ENCODE results near the gene PGLYRP2.

PGLYRP2 gene

DNA sequence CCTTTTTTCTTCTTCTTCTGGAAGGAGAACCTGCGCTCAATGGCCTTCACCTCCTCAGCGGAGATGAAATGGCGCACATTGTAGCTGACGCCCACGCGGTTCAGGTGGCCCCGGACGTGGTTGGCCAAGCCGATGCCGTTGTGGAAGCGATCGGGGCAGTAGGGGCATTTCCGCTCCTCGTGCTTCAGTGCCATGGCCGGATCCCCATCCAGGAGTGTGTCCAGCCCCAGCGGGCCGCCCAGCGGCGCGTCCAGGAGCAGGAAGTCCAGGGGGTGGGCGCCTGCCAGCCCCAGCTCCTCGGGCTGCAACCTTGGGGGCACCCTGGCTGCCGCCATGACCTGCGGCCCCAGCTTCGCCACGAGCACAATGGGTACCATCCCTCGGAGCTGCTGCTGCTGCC lies 40.7 kb downstream of the PGLYRP2 start:
- DNase-seq, result no peak

DNA sequence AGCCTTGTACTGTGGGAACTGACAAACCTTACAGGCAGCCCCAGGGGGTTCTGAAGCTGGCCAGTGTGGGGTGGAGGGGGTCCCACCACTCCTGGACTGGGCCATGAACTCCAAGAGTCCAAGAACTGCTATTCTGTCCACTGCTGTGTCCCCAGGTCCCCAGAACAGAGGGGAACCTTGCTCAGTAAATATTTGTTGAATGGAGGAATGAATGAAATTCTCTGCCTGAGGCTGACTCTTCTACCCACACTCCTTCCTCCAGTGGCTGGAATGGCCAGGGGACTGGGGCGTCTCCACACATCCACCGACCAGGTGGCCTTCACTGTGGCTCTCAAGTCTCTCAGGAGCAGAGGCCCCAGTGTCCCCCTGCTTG lies 41.2 kb downstream of the PGLYRP2 start:
- DNase-seq, result no peak

DNA sequence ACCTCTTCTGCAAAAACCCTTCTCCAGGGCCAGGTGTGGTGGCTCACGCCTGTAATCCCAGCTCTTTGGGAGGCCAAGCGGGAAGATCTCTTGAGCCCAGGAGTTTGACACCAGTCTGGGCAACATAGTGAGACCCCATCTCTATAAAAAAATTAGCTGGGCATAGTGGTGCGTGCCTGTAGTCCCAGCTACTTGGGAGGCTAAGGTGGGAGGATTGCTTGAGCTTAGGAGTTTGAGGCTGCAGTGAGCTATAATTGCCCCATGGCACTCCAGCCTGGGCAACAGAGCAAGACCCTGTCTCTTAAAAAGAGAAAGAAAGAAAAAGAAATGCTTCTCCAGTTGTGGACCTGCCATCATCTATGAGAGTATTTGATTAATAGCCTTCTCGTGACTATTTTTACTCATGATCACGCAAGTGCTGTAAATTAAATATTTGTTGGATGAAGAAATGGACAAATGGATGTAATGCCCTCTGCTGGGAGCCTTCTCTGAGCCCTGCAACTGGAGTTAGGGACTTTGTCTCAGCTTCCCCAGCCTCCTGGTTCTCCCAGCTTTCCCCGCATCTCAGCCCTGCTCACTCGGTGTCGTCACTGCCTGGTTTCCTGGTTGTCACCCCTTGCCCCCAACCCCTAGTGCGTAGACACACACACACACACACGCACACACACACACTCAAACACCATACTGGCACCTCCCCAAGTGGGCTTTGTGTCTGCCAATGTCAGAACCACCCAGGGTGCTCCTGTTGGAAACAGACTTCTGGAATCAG lies 41.8 kb downstream of the PGLYRP2 start:
- no peak for DNase-seq

DNA sequence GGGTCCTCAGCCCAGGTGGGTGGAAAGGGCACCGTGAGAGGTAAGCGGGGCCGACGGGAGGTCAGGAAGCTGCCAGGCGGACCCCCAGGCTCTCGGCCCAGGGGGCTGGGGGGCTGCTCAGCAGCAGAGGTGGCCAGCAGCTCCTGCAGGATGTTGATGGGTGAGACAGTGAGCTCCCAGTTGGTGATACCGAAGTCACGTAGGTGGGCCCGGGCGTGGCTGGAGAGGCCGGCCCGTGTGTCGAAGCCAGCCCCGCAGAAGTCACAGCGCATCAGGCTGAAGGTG lies 42.5 kb downstream of the PGLYRP2 start:
- no peak for DNase-seq

DNA sequence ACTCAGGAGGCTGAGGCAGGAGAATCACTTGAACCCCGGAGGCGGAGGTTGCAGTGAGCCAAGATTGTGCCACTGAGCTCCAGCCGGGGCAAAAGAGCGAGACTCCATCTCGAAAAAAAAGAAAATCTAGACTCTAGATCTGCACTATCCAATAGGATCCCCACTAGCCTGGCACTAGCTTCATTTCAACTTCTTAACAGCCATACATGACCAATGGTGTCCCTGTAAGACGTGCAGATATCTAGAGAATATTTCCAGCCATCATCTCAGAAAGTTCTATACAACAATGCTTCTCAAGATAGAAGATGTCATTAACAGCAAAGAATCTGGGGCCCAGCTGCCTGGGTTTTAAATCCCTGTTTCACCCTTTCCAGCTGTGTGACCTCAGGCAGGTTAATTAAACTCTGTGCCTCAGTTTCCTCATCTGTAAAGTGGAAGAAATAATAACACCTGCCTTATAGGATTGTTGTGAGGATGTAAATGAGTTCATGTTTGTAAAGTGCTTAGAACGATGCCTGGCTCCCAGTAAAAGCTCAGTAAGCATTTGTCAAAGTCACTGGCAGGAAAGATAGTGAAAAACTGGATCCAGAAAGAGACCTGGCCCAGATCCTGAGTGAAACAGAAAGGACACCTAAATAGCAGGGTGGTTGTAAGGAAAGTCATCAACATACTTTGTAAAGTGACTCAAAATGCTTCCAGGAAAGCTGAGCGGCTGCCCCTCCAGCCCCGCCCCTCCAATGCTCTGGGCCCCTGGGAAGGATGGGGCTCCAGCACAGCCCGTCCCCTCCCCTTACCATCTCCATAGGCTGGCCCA lies 43.1 kb downstream of the PGLYRP2 start:
- no peak for DNase-seq

DNA sequence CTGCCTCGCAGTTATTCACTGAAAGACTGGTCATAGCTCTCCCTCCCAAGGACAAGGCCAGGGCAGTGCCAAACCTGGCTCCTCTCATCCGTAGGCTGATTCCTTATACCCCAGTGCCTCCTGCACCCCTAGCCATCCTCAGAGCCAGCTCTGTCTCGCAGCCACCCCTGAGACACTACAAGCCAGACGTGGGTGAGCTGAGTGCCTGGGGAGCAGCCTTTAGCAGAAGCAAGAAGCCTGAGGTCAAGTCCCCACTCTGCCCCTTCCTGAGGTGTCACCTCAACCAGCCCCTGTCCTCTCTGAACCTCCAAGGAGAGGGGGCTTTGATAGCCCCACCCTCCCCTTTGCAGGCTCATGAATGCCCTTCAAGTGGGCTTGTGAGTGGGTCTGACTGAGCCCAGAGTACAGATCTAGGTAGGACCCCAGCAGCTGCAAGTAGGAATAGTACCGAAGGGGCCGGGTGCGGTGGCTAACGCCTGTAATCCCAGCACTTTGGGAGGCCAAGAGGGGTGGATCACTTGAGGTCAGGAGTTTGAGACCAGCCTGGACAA lies 45.7 kb downstream of the PGLYRP2 start:
- no peak for DNase-seq

DNA sequence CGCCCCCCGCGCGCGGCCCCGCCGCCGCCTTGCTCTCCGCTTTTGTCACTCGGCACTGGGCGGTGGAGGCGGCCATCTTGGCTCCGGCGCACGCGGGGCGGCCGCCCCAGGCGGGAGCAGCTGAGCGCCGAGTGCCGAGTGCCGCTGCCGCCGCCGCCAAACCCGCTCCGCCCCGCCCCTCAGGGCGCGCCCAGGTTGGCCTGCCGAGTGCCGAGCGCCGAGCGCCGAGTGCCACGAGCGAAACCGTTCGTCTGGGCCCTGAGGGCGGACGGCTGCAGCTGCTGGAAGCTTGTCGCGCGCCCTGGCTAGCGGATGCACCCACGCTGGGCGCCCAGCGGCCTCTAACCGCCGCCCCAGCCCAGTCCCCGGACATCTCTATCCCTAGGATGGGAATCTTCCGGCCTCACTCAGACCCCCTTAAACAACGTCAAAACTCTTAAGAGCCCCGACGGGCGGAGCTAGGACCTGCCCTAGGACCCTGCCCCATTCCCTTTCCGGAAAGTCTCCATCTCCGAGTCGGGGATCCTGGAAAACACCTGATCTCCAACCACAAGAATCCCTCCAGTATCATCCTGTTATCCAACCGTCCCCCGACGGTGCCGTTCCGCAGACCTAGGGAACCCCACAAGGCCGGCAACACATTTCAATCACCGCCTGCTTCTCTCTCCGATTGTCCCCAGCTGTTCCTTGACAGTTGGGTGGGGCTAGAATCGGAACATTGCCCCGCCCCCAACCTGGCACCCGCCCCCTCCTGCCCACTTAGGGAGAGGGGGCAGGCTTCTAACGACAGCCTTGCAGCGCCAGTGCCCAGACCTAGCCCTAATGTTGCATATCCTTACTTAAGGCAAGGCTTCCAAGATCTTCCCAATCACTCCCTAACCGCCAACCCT lies 46.4 kb downstream of the PGLYRP2 start:
- peak; percentile 63 to 79 for DNase-seq

DNA sequence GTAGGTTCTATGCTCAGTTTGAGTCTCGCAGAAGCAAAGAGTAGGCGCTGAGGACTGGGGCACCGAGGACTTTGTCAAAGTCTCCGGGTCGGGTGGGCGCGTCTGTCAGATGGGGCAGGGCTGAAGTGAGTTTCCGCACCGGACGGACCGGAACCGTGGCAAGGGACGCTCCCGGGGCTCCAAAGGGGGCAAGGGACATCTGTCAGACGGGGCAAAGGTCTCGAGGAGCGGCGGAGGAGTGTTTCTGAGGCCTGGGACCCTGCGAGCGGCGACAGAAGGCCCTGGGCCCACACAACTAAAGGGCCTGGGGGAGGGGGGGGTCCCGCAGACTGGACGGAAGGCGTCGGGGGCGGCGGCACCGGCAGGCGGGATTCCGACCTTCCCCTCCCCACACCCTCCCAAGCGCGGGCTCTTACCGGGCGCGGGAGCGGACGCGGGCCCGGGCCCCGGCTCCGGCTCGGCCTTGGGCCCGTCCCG lies 47.2 kb downstream of the PGLYRP2 start:
- no peak for DNase-seq

DNA sequence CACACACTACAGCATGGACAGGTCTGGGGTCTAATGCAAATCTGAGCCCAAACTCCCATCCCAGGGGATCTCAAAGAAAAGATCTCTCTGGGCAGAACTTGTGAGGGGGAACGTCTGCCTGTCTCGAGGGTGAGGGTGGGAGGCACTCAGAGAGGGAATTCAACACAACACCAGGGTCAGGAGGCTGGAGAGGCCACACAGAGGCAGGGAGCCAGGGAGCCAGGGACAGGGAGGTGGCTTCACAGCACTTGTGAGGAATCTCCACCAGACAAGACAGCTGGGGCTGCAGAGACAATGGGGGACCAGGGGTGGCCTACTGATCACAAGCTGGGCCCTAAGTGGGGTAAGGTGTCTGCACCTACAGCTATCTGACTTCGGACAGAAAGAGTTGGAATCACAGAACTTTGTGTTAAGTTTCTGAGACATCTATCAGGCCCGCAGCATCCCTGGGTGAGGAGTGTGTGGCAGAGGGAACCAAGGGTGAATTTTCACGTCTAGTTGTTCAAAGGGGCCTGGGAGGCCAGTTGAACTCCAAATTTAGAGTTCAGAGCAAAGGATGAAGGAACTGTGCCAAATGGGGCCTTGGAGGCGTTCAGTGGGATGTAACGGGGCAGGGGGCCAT lies 47.8 kb downstream of the PGLYRP2 start:
- DNase-seq, result no peak

DNA sequence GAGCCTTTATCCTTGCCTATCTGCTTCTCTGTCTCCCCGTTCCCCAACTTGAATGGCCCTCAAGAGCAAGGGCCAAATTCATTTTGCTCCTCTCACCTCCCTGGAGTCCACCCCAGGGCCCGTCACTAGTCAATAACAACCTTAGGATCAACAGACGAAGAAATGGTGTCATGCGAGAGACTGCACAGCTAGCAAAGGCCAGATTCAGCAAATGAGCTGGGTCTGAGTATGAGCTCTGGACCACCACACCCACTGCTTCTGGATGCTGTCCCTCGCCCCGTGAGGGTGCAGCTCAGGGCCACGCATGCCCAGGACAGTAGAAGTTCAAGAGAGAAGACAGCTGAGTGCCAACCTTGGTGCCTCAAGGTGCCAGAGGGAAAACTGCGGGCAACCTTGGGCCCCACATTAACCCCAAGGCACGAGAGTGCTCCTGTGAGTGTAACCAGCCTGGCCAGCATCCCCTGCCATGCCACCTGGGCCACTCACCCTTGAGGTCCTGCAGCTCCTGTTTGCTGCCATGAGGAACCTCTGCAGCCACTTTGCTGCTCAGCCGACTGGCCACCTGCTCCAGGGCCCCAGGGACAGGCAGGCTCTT lies 48.7 kb downstream of the PGLYRP2 start:
- DNase-seq, result no peak

DNA sequence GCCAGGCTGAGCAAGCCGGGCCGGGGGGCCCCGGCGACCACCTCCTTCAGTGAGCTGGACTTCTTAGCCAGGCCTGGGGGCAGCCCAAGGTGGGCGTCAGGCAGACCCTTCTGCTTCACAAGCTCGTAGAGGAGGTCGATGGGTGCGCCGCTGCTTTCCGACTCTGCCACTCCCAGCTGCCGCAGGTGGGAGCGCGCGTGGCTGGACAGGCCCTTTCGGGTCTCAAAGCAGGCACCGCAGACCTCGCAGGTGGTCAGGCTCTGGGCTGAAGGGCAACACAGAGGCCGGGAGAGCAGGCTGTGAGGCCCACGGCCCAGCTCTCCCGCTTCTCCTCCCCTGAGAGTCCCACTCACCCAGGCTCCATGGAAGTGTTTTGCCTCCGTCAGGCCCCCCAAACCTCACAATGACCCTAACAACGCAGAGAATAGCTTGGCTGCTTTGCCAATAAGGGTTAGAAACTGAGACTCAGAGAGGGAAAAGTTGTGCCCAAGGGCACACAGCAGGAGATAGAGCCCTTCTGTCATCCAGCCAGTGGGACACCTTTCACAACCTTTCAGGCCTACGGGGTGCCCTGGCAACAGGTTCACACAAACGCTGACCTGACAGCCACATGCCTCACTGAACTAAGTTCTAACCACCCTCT lies 49.4 kb downstream of the PGLYRP2 start:
- no peak for DNase-seq

DNA sequence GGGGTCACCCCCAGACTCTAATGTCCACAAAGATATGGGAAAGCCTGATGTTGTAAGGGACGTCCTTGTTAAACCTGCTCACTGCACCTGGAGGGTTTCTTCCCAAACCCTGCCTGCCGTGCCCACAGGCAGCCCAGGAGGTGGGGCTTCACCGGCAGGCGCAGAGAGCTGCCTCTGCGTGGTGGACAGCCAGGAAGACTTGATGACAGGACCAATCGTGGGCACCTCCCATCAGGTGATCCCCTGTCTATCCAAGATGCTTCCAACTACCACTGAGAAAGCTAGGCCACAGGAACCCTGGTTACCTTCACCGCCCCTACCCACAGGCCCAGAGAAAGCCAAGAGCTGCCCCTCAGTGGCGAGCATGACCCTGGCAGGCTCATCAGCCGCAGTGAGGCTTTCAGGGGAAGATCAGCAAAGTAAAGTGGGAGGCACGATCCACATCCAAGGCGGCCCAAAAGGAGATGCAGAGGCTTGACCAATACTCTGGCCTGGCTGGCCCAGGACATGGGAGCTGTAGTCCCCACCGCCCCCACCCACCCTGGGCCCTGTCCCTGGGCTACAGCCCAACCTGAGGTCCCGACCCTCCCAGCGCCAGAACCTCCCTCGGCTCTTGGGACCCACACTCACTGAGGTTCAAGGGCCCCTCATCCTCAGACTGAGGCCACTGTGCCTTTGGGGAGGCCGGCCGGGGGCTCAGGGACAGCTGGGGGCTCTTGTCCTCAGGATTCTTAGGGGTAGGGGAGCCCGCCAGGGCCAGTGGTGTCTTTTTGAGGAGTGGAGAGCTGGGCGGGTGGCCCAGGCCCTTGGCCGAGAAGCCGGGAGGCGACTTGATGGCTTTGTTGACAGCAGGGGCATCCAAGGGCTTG lies 50.1 kb downstream of the PGLYRP2 start:
- no peak for DNase-seq

DNA sequence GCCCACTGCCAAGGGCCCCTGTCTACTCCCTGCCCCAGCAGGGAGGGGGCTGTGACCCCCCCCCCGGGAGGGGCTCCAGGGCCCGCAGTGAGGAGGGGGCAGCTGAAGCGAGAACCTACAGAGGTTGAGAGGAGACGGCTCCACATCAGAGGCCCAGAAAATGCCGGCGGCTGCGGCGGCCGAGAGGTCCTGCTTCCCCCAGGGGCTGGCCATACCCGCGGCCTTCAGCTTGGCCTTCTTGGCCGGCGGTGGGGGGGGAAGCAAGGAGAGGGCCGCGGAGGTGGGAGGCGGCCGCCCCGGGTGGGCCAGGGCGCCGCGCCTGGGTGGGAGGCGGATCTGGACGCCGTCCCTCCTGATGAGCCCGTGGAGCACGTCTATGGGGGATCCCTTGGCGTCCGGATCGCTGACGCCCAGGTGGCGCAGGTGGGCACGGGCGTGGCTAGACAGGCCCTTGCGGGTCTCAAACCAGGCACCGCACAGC lies 51.3 kb downstream of the PGLYRP2 start:
- DNase-seq, result no peak

DNA sequence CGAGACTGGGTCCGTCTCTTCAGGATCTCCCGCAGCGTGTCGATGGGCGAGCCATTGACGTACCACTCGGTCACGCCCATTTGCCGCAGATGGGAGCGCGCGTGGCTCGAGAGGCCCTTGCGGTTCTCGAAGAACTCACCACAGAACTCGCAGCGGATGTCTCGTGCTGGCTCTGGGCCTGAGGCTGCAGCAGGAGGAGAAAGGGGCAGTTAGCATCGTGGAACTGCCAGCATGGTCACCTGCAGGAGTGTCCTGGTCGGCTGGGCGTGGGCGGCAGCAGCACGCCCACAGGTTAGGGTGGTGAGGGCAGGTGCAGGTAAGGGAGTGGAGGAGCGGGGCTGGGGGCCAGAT lies 52.0 kb downstream of the PGLYRP2 start:
- DNase-seq, result no peak

DNA sequence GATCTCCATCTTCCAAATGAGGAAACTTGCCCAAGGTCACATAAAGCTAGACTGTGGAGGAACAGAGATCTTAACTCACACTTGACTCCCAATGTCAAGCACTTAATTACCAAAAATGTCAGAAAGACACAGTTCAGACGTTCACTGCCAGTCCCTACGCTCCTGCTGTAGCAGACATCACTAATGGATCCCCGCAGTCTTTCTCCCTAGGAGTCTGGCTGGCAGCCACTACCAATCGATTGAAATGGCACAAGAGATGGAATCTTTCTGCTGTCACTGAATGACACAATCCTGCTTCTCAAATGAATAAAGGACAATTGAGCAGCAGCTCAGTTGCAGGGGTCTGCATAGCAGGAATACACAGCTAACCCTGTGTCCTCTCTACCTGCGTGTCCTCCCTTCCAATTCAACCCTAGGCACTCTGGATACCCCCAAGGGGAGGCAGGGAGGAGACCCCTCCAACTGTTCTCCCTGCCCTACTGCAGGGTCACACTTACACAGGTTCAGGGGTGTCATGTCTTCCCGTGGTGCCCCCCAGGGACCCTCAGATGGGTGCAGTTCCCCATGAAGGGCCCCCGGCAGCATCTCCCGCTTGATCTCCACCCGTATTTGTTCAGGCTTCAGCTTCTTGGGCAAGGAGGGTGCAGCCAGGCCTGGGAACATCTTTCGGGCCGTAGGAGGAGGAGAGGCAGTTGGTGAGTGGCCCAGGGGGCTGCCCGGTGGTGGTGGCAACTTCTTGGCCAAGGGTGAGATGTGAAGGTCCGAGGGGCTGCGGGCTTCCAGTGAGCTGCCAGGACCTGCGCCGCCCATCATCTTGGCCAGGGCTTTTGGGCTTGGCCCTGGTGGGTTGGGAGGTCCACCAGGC lies 52.6 kb downstream of the PGLYRP2 start:
- peak in 1 of 2 experiments; percentile 14 for DNase-seq

DNA sequence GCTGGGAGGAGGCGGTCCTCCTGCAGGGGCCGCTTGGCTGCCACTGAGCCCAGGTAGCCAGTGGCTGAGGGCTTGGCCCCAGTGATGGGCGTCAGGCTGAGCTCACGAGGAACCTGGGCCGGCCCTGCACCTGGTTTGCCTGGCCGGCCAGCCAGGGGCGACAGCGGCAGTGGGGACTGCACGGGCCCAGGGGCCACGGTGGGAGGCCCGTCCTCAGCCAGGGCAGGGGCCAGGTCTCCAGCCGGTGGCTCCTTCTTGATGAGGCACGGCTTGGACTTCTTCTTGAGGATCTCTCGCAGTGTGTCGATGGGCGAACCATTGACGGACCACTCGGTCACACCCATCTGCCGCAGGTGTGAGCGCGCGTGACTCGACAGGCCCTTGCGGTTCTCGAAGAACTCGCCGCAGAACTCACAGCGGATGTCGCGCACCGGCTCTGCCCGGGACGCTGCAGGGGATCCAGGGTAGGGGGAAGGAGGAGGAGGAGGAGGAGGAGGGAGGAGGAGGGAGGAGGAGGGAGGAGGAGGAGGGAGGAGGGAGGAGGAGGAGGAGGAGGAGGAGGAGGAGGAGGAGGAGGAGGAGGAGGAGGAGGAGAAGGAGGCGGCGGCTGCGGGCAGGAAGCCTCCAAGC lies 53.9 kb downstream of the PGLYRP2 start:
- DNase-seq, result no peak

DNA sequence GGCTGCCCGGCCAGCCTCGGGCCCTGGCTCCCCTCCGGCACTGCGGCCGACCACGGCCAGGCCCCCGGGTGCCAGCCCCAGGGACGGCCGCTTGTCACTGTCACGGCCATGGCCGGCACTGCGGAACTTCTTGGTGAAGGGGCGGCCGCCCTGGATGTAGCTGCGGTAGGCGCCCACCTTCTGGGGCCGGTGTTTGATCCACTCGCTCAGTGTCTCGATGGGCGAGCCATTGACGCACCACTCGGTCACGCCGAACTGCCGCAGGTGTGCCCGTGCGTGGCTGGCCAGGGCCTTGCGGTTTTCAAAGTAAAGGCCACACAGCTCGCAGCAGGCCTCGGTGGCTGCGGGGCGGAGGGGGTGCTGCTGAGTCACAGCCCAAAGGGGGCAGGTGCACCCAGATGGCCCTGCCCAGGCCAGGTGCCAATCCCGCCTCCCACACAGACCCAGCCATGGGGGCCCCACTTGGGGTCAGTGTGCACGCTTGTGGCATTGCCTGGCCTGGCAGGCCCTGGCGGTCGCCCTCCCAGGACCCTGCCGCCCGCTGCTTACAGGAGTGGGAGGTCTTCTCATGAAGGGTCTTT lies 54.5 kb downstream of the PGLYRP2 start:
- no peak for DNase-seq

DNA sequence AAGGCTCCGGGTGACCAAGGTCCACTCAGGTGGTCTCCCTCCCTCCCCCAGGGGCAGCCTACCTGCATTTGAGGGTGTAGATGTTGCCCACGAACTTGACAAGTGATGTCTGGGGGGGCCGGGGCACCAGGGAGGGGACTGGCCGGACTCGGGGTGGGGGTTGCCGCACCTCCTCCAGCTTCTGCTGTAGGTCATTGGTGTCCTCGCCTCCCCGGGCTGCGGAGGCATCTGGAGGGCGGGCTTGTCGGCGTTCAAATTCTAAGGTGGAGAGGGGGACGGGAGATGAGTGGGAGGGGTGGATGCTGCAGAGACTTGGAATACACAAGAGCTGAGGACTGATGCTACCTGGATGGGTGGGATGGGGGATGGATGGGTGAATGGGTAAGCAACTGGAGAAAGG lies 55.2 kb downstream of the PGLYRP2 start:
- no peak for DNase-seq

DNA sequence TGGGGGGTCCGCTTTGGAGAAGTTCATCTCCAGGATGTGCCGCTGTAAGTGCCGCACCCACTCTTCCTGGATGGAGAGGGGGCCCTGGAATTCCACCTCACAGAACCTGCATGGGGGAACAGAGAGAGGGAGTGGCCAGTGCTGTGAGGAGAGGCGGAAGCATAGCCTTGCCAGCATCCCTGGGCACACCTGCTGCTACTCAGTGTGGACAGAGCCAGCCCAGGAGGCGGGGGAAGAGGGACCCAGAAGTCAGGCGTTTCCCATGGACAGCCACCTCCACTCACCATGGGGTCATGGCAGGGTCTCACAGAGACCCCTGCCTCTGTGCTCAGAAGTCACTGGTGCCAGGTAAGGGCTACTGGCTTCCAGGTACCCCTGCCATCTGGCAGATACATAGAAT lies 56.2 kb downstream of the PGLYRP2 start:
- DNase-seq, result no peak

Data from SW 1271 (cell line).